Raji (cell line): ENCODE results near the gene TRPC4AP.

Experiments used
- POLR2A ChIP-seq: IDR thresholded peaks from 2 replicates; pipeline ENCODE4 v1.6.1; 2011; ENCODE audit warnings: low read depth, low read length, control low read depth; ENCODE audit not compliant: insufficient read depth

Gene TRPC4AP

GRCh38 chr20:35001596-35002362, 90.8 kb downstream of the TRPC4AP start:
- TF ChIP-seq POLR2A: no peak

DNA sequence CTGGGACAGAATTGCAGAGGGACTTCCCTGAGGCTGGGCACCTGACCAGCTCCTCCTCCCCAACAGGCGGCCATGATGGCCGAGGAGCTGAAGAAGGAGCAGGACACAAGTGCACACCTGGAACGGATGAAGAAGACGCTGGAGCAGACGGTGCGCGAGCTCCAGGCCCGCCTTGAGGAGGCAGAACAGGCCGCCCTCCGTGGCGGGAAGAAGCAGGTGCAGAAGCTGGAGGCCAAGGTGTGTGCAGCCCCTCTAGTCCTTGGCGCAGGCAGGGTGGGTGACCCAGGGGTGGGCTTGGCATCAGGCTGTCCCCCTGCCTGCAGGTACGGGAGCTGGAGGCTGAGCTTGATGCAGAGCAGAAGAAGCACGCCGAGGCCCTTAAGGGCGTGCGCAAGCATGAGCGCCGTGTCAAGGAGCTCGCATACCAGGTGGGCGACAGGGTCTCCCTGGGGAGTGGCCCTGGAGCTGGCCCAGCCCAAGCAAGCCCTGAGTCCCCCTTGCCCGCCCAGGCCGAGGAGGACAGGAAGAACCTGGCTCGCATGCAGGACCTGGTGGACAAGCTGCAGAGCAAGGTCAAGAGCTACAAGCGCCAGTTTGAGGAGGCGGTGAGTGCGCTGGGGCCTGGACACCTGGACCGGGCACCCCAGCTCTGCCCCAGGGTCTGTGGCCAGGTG, 91.5 kb downstream of the TRPC4AP start:
- no peak for TF ChIP-seq POLR2A

- no peak for TF ChIP-seq POLR2A
Measured at GRCh38 chr20:35000311-35000921, 92.2 kb downstream of the TRPC4AP start.

DNA sequence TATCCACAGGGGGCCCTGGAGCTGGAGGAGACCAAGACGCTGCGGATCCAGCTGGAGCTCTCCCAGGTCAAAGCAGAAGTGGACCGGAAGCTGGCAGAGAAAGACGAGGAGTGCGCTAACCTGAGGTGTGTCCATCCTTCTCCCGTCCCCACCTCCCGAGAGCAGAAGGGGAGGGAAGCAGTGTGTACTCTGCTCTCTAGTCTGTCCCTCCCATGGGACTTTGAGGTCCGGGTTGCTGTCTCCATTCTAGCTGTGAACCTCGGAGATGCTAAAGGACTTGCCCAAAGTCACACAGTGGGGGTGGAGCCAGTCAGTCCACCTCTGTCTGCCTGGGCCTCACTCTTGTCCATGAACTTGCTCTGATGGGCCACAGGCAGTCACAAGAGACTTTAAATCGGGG, 92.8 kb downstream of the TRPC4AP start:
- TF ChIP-seq POLR2A: no peak

DNA sequence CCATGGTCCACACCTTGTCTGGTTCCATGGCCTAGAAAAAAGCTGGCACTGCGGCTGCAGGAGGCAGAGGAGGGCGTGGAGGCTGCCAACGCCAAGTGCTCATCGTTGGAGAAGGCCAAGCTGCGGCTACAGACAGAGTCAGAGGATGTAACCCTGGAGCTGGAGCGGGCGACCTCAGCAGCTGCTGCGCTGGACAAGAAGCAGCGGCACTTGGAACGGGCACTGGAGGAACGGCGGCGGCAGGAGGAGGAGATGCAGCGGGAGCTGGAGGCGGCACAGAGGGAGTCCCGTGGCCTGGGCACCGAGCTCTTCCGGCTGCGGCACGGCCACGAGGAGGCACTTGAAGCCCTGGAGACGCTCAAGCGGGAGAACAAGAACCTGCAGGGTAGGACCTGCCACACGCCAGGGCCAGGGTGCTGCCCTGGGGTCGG, 93.6 kb downstream of the TRPC4AP start:
- TF ChIP-seq POLR2A: no peak

- no peak for TF ChIP-seq POLR2A
Measured at GRCh38 chr20:34998331-34998950, 94.2 kb downstream of the TRPC4AP start.

DNA sequence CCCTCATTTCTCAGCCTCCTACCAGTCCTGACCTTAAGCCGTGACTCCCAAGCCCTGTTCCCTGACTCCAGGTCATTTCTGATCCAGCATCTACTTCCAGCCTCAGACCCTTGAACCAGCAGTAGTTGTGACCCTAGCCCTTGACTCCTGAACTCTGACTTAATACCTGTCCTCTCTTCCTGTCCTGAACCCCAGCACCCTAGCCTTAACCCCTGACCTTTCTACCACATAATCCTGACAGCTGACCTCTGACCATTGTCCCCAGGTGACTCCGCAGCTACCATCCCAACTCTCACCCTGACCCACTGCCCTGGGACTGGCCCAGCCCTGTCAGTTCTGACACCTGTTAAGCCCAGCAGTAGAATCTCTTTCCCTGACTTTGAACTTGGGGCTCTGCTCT, 94.8 kb downstream of the TRPC4AP start:
- no peak for TF ChIP-seq POLR2A

DNA sequence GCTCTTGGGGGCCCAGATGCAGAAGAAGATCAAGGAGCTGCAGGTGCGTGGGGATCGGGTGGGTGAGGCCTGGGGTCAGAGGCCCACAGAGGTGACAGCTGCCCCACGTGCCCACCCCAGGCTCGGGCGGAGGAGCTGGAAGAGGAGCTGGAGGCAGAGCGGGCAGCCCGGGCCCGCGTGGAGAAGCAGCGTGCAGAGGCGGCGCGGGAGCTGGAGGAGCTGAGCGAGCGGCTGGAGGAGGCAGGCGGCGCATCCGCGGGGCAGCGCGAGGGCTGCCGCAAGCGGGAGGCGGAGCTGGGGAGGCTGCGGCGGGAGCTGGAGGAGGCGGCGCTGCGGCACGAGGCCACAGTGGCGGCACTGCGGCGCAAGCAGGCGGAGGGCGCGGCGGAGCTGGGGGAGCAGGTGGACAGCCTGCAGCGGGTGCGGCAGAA, 95.5 kb downstream of the TRPC4AP start:
- TF ChIP-seq POLR2A: no peak

DNA sequence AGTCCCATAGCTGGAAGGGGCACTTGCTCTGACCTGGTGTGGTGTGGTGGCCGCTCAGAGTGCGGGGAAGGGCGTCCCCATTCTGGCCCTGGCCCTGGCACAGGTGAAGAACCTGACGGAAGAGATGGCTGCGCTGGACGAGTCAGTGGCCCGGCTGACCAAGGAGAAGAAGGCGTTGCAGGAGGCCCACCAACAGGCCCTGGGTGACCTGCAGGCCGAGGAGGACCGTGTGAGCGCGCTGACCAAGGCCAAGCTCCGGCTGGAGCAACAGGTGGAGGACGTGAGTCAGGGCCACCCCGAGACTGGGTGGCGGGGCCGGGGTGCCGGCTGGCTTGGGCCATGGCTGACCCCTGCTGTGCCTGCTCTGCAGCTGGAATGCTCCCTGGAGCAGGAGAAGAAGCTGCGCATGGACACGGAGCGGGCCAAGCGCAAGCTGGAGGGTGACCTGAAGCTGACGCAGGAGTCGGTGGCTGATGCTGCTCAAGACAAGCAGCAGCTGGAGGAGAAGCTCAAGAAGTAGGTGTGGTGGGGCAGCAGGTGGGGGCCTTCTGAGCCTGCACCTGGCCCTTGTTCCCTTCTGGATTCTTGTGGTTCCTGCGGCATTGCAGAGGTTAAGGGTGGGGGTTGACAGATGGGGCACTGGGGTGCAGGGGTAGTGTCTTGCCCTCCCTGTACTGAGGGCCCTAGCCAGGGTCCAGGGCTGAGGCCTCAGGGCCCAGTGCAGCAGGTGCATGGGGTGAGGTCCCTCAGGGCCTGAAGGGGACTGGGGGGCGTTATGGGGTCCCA, 96.2 kb downstream of the TRPC4AP start:
- no peak for TF ChIP-seq POLR2A

- TF ChIP-seq POLR2A: no peak
Measured at GRCh38 chr20:34995696-34996095, 96.9 kb downstream of the TRPC4AP start.

DNA sequence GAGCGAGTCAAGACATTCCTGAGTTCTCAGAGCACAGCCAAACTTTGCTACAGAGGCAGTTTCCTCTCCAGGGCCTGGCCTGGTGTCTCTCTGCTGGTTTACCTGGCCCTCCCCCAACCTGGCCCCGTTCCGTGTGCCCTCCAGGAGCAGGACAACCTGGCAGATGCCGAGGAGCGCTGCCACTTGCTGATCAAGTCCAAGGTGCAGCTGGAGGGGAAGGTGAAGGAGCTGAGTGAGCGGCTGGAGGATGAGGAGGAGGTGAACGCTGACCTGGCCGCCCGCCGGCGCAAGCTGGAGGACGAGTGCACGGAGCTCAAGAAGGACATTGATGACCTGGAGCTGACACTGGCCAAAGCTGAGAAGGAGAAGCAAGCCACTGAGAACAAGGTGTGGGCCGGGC, 97.4 kb downstream of the TRPC4AP start:
- no peak for TF ChIP-seq POLR2A

- no peak for TF ChIP-seq POLR2A
Measured at GRCh38 chr20:34994509-34995131, 98.0 kb downstream of the TRPC4AP start.

DNA sequence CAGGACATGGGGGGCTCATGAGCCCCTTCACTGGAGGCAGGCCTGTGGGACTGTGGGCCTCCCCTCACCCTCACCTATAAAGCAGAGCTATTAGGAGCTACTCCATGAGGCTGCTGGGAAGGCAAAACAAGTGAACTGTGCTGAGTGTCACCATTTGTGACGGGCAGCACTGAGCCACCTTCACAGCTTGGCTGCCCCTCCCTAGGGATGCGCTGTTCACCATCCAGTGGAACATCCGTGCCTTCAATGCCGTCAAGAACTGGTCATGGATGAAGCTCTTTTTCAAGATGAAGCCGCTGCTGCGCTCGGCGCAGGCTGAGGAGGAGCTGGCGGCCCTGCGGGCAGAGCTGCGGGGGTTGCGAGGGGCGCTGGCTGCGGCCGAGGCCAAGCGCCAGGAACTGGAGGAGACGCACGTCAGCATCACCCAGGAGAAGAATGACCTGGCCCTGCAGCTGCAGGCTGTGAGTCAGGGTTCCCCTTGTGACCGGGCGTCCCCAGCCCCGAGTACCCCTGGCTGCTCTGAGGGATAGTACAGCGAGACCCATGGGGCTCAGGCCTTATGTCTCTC, 98.6 kb downstream of the TRPC4AP start:
- no peak for TF ChIP-seq POLR2A
